OCI-M1 (cell line): ENCODE measurements around the gene TOMM7.
A peak's percentile ranks its signal among the peaks of the same experiment; 100 is the strongest.
"Not testable (repeated sequence)": the region's sequence is repeated elsewhere in the genome, so short reads cannot be mapped to it uniquely, and the experiment has no call there.

ENCODE experiments used
- DNase-seq: peaks from one replicate; lab custom pipeline; 2025; lab: John Stamatoyannopoulos, UW

TOMM7 gene

GRCh38 chr7:22853674-22854157 is 31.1 kb upstream of the TOMM7 start:
- peak; percentile 73 for DNase-seq

- no peak for DNase-seq
Observed at GRCh38 chr7:22853138-22853537, 30.5 kb upstream of the TOMM7 start.

GRCh38 chr7:22851145-22851544 is 28.5 kb upstream of the TOMM7 start:
- DNase-seq = no peak

- DNase-seq = not testable (repeated sequence)
Observed at GRCh38 chr7:22850394-22850793, 27.7 kb upstream of the TOMM7 start.

- DNase-seq = no peak
Observed at GRCh38 chr7:22849662-22850061, 27.0 kb upstream of the TOMM7 start.

- no peak for DNase-seq
Observed at GRCh38 chr7:22849172-22849571, 26.5 kb upstream of the TOMM7 start.

GRCh38 chr7:22846961-22847360 is 24.3 kb upstream of the TOMM7 start:
- DNase-seq = no peak

- DNase-seq = no peak
Observed at GRCh38 chr7:22845221-22845834, 22.7 kb upstream of the TOMM7 start.

GRCh38 chr7:22843681-22844309 is 21.1 kb upstream of the TOMM7 start:
- no peak for DNase-seq

- DNase-seq = no peak
Observed at GRCh38 chr7:22842973-22843372, 20.3 kb upstream of the TOMM7 start.

GRCh38 chr7:22842383-22842941 is 19.8 kb upstream of the TOMM7 start:
- no peak for DNase-seq

- no peak for DNase-seq
Observed at GRCh38 chr7:22841954-22842353, 19.3 kb upstream of the TOMM7 start.

- no peak for DNase-seq
Observed at GRCh38 chr7:22837308-22837707, 14.7 kb upstream of the TOMM7 start.

- not testable (repeated sequence) for DNase-seq
Observed at GRCh38 chr7:22836506-22836905, 13.9 kb upstream of the TOMM7 start.

- DNase-seq = no peak
Observed at GRCh38 chr7:22833957-22834356, 11.3 kb upstream of the TOMM7 start.

GRCh38 chr7:22833113-22833855 is 10.6 kb upstream of the TOMM7 start:
- no peak for DNase-seq

GRCh38 chr7:22832401-22832800 is 9.8 kb upstream of the TOMM7 start:
- DNase-seq = no peak

GRCh38 chr7:22831602-22832305 is 9.1 kb upstream of the TOMM7 start:
- DNase-seq = no peak

GRCh38 chr7:22827563-22827962 is 4.9 kb upstream of the TOMM7 start:
- peak; percentile 6 for DNase-seq

- no peak for DNase-seq
Observed at GRCh38 chr7:22826593-22826992, 3.9 kb upstream of the TOMM7 start.

- no peak for DNase-seq
Observed at GRCh38 chr7:22824760-22825159, 2.1 kb upstream of the TOMM7 start.

- DNase-seq = peak; percentile 52
Observed at GRCh38 chr7:22823142-22823497, 471 bp upstream of the TOMM7 start.
